Kidney epithelial cell (primary cell): ENCODE results near the gene TGFBR3L. TPM values are rescaled to one million over a fixed set of nuclear protein-coding genes. Genes with fewer than 3 reads are reported as not detected.
A peak's percentile ranks its signal among the peaks of the same experiment; 100 is the strongest.
"Not testable (repeated sequence)": the region's sequence is repeated elsewhere in the genome, so short reads cannot be mapped to it uniquely, and the experiment has no call there.

Experiments
- DNase-seq: peaks from one replicate; pipeline ENCODE4 v3.0.0-alpha.2; 2010; ENCODE audit warnings: low read depth
- H3K27me3 ChIP-seq: 2 replicates; pipeline ENCODE4 v1.6.0; 2011; ENCODE audit warnings: low read length; ENCODE audit not compliant: control insufficient read depth, insufficient read depth
- H3K36me3 ChIP-seq: 2 replicates; pipeline ENCODE4 v1.5.1; 2011; ENCODE audit warnings: low read length; ENCODE audit not compliant: control insufficient read depth, insufficient read depth
- H3K4me3 ChIP-seq: 2 replicates; pipeline ENCODE4 v1.5.1; 2011; ENCODE audit warnings: low read depth, mild to moderate bottlenecking, control low read depth, low read length
- total RNA-seq: library from RNA; depleted of rRNA; stranded (reverse); fragments of >200 nt; gene quantifications from 2 replicates; pipeline ENCODE4 v1.2.3, GENCODE V29; 2015
- TF ChIP-seq, protein P1 (sequence below): IDR thresholded peaks from 2 replicates; pipeline ENCODE4 v1.5.1; 2011; ENCODE audit warnings: mild to moderate bottlenecking, moderate library complexity, low read length, control low read depth, inconsistent platforms; ENCODE audit not compliant: insufficient read depth, poor library complexity, severe bottlenecking

TGFBR3L gene
- total RNA-seq, 1 donor from 2014 or later: 4.5 TPM

GRCh38 chr19:7916103-7916954 lies 1.7 kb downstream of the TGFBR3L start:
- no peak for DNase-seq
- Histone ChIP-seq H3K4me3 (peak overlapping the region; percentile 32), H3K27me3 (peaks cover 32% of the 10 kb centered on the region), H3K36me3 (no peaks in the 10 kb centered on the region)
- TF ChIP-seq, protein P1, sequence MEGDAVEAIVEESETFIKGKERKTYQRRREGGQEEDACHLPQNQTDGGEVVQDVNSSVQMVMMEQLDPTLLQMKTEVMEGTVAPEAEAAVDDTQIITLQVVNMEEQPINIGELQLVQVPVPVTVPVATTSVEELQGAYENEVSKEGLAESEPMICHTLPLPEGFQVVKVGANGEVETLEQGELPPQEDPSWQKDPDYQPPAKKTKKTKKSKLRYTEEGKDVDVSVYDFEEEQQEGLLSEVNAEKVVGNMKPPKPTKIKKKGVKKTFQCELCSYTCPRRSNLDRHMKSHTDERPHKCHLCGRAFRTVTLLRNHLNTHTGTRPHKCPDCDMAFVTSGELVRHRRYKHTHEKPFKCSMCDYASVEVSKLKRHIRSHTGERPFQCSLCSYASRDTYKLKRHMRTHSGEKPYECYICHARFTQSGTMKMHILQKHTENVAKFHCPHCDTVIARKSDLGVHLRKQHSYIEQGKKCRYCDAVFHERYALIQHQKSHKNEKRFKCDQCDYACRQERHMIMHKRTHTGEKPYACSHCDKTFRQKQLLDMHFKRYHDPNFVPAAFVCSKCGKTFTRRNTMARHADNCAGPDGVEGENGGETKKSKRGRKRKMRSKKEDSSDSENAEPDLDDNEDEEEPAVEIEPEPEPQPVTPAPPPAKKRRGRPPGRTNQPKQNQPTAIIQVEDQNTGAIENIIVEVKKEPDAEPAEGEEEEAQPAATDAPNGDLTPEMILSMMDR: no peak

GRCh38 chr19:7916955-7917266 lies 2.3 kb downstream of the TGFBR3L start:
- TF ChIP-seq, protein P1: no peak
- Histone ChIP-seq H3K36me3 (no peaks in the 10 kb centered on the region), H3K27me3 (peaks cover 32% of the 10 kb centered on the region), H3K4me3 (peak overlapping the region; percentile 10)
- DNase-seq: no peak

- DNase-seq: no peak
- Histone ChIP-seq H3K27me3 (peaks cover 32% of the 10 kb centered on the region), H3K36me3 (no peaks in the 10 kb centered on the region), H3K4me3 (peak overlapping the region; percentile 10)
- TF ChIP-seq, protein P1: peak; percentile 55
Observed at GRCh38 chr19:7917267-7918061, 2.8 kb downstream of the TGFBR3L start.

- H3K4me3 ChIP-seq, H3K36me3 ChIP-seq, DNase-seq: not testable (repeated sequence)
- peaks cover 32% of the 10 kb centered on the region for H3K27me3 ChIP-seq
Observed at GRCh38 chr19:7918062-7918614, 3.5 kb downstream of the TGFBR3L start.

DNA sequence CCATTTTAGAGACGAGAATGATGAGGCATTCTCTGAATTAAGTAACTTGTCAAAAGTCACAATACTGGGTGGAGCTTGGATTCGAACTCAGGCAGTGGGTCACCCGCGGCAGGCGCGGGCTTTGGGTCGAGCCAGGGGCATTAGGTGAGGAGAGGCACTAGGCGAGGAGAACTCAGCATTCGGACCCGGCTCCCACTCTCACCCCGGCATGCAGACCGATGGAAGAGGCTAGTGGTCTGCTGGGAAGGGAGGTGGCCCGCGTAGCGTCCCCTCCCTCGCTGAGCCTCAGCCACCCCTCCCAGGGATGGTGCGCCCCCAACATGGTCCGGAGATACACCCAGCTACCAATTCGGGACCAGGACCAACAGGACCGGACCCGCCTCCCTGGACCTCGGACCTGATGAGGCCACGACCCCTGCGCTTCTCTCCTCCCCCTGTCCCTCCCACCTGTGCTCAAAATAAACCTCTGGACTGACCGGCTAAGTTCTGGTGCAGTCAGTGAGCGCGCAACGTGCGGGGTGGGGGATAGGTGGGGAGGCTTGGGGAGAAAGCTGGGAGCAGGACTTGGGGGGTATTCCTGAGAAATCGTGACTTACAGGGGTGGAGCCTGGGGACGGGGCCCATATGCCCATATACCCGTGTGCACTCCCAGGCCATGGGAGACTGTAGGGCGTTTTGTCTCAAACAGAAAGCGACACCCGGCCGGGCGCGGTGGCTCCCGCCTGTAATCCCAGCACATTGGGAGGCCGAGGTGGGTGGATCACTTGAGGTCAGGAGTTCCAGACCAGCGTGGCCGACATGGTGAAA lies 4.2 kb downstream of the TGFBR3L start:
- Histone ChIP-seq H3K27me3 (peaks cover 32% of the 10 kb centered on the region), H3K36me3 (no peaks in the 10 kb centered on the region), H3K4me3 (no peak overlapping the region)
- DNase-seq: no peak
- TF ChIP-seq, protein P1: no peak
